Tibial artery (tissue), 4 donors: ENCODE measurements around the gene AIG1.

ENCODE experiments used
- DNase-seq, 2 donors: peaks; one replicate each; pipeline ENCODE4 v3.0.0-alpha.2; 2019
- H3K27ac ChIP-seq, 2 donors: fragments of 200-600 bp; sonication (generic) in 1 of 2; 1 replicate in 1 of 2; 2 replicates in 1 of 2; pipeline ENCODE4 v1.5.1; 2018 to 2019; ENCODE audit warnings: mild to moderate bottlenecking in 1 of 2
- H3K27me3 ChIP-seq, 2 donors: fragments of 200-600 bp; sonication (generic) in 1 of 2; one replicate each; pipeline versions ENCODE4 v1.5.1 to v1.6.0; 2016 to 2019
- H3K36me3 ChIP-seq, 3 donors: fragments of 200-600 bp; sonication (generic) in 2 of 3; one replicate each; pipeline ENCODE4 v1.5.1; 2016 to 2019; ENCODE audit warnings: mild to moderate bottlenecking in 2 of 3
- H3K4me1 ChIP-seq, 4 donors: fragments of 200-600 bp; sonication (generic) in 2 of 4; 1 replicate in 3 of 4; 2 replicates in 1 of 4; pipeline ENCODE4 v1.5.1; 2016 to 2019
- H3K4me3 ChIP-seq, 2 donors: fragments of 200-600 bp; sonication (generic) in 1 of 2; 1 replicate in 1 of 2; 2 replicates in 1 of 2; pipeline ENCODE4 v1.5.1; 2018 to 2019; ENCODE audit warnings: mild to moderate bottlenecking in 2 of 2
- H3K9me3 ChIP-seq, 3 donors: fragments of 200-600 bp; sonication (generic) in 1 of 3; one replicate each; pipeline ENCODE4 v1.5.1; 2016 to 2019
- CTCF ChIP-seq, 2 experiments: fragments of 200-600 bp in 1 of 2; fragments of 450-650 bp in 1 of 2; IDR thresholded peaks; one replicate each; pipeline ENCODE4 v1.5.1; 2017 to 2019; ENCODE audit warnings: antibody characterized with exemption in 2 of 2, mild to moderate bottlenecking in 1 of 2, moderate library complexity in 1 of 2
- intact Hi-C: fragments of 100-400 bp; cut with DNase I; formaldehyde crosslinking; loops from one replicate; pipeline ENCODE4 v1.15.0; 2023; ENCODE audit warnings: low total_unique reads

The AIG1 gene

GRCh38 chr6:143376861-143377260 is 316.2 kb downstream of the AIG1 start:
- intact Hi-C loops = no loop called here

GRCh38 chr6:143385636-143386035 is 324.9 kb downstream of the AIG1 start:
- Histone ChIP-seq H3K27me3 (no peaks in the 10 kb centered on the region), H3K4me1 (no peaks in the 10 kb centered on the region), H3K9me3 (peaks cover 0 to 5% (median 0%) of the 10 kb centered on the region in 3 donors), H3K4me3 (no peak overlapping the region), H3K36me3 (no peaks in the 10 kb centered on the region), H3K27ac (no peak overlapping the region)
- no peak for TF ChIP-seq CTCF (IDR thresholded peaks at IDR 0.05)
- intact Hi-C loops = no loop called here
- DNase-seq = no peak

More at GRCh38 chr6:143376861-143377260, 316.2 kb downstream of the AIG1 start:
- no peak for DNase-seq
- Histone ChIP-seq H3K4me3 (no peak overlapping the region), H3K9me3 (no peaks in the 10 kb centered on the region), H3K4me1 (no peaks in the 10 kb centered on the region), H3K27ac (no peak overlapping the region), H3K36me3 (no peaks in the 10 kb centered on the region), H3K27me3 (no peaks in the 10 kb centered on the region)
- TF ChIP-seq CTCF (IDR thresholded peaks at IDR 0.05) = no peak

- intact Hi-C loops = no loop called here
- H3K27ac ChIP-seq = no peak overlapping the region
- no peak overlapping the region for H3K4me3 ChIP-seq
- no peak for TF ChIP-seq CTCF (IDR thresholded peaks at IDR 0.05)
- DNase-seq = no peak
- no peaks in the 10 kb centered on the region for H3K9me3 ChIP-seq
- no peaks in the 10 kb centered on the region for H3K36me3 ChIP-seq
- no peaks in the 10 kb centered on the region for H3K27me3 ChIP-seq
- H3K4me1 ChIP-seq = no peaks in the 10 kb centered on the region
These were observed 329.6 kb downstream of the AIG1 start for GRCh38 chr6:143390278-143390677.
